ENCODE measurements around the gene ASB18. TPM values are rescaled to one million over a fixed set of nuclear protein-coding genes. Genes with fewer than 3 reads are reported as not detected.

The ASB18 gene
- total RNA-seq, 1 experiment from 2014 or later = not detected

- DNase-seq (ENCODE audit: low spot score) = no peak
These were observed 55.9 kb downstream of the ASB18 start for GRCh38 chr2:236208019-236208926.

- no peak for DNase-seq (ENCODE audit: low spot score)
These were observed 56.7 kb downstream of the ASB18 start for GRCh38 chr2:236207472-236207871.

- no peak for DNase-seq (ENCODE audit: low spot score)
These were observed 58.1 kb downstream of the ASB18 start for GRCh38 chr2:236205867-236206645.

GRCh38 chr2:236204953-236205352 lies 59.3 kb downstream of the ASB18 start:
- no peak for DNase-seq (ENCODE audit: low spot score)

GRCh38 chr2:236200378-236200777 lies 63.8 kb downstream of the ASB18 start:
- DNase-seq (ENCODE audit: low spot score) = no peak

GRCh38 chr2:236196366-236196765 lies 67.8 kb downstream of the ASB18 start:
- DNase-seq (ENCODE audit: low spot score) = no peak

- no peak for DNase-seq (ENCODE audit: low spot score)
These were observed 68.5 kb downstream of the ASB18 start for GRCh38 chr2:236195726-236196125.

GRCh38 chr2:236194786-236195185 lies 69.4 kb downstream of the ASB18 start:
- DNase-seq (ENCODE audit: low spot score) = no peak

- no peak for DNase-seq (ENCODE audit: low spot score)
These were observed 71.2 kb downstream of the ASB18 start for GRCh38 chr2:236193026-236193425.

- no peak for DNase-seq (ENCODE audit: low spot score)
These were observed 73.5 kb downstream of the ASB18 start for GRCh38 chr2:236190674-236191073.

- DNase-seq (ENCODE audit: low spot score) = no peak
These were observed 79.5 kb downstream of the ASB18 start for GRCh38 chr2:236184701-236185100.

- DNase-seq (ENCODE audit: low spot score) = peak; percentile 84
These were observed 83.3 kb downstream of the ASB18 start for GRCh38 chr2:236180831-236181453.

- DNase-seq (ENCODE audit: low spot score) = peak; percentile 77
These were observed 84.0 kb downstream of the ASB18 start for GRCh38 chr2:236180076-236180816.

GRCh38 chr2:236179236-236180075 lies 84.8 kb downstream of the ASB18 start:
- peak; percentile 25 for DNase-seq (ENCODE audit: low spot score)

- DNase-seq (ENCODE audit: low spot score) = peak; percentile 21
These were observed 85.3 kb downstream of the ASB18 start for GRCh38 chr2:236178890-236179235.

- peak; percentile 75 for DNase-seq (ENCODE audit: low spot score)
These were observed 86.0 kb downstream of the ASB18 start for GRCh38 chr2:236177967-236178889.

- no peak for DNase-seq (ENCODE audit: low spot score)
These were observed 86.6 kb downstream of the ASB18 start for GRCh38 chr2:236177604-236177966.

- DNase-seq (ENCODE audit: low spot score) = no peak
These were observed 87.3 kb downstream of the ASB18 start for GRCh38 chr2:236176951-236177350.

GRCh38 chr2:236176417-236176816 lies 87.8 kb downstream of the ASB18 start:
- DNase-seq (ENCODE audit: low spot score) = no peak
